ENCODE results near the gene TRAIP.
"Not testable (repeated sequence)": the region's sequence is repeated elsewhere in the genome, so short reads cannot be mapped to it uniquely, and the experiment has no call there.

TRAIP gene

GRCh38 chr3:49791571-49791970 is 64.8 kb downstream of the TRAIP start:
- DNase-seq (ENCODE audit: low spot score), result no peak

GRCh38 chr3:49790626-49791411 is 65.5 kb downstream of the TRAIP start:
- no peak for DNase-seq (ENCODE audit: low spot score)

DNA sequence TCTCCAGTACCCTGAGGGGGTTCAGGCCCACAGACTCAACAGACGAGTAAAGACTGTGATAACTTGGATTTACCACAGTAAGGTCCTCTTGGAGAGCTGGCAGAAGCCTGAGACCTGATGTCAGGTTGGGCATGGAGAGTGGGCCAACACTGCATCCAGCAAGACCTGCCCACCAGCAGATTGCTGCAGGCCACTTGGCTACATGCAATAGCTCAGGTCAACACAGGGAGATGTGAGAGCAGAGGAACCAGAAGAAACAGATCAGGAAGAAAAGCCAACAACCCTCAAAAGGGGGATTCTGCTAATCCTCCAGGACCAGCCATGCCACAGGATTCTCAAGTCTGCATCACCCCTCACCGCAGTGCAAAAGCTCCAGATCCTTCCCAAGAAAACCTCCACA is 68.3 kb downstream of the TRAIP start:
- DNase-seq (ENCODE audit: low spot score), result no peak

DNA sequence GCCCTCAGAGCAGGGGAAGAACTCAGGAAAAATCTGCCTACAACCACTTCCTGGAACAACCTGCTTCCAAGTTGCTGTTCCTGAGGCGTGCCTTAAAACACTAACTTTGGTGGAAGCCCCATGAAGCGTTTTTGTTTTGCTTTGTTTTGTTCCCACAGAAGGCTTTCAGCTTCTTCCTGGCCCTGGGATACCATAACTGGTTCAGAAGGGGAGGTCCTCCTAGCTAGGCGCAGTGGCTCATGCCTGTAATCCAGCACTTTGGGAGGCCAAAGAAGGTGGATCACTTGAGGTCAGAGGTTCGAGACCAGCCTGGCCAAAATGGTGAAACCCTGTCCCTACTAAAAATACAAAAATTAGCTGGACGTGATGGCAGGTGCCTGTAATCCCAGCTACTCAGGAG is 68.8 kb downstream of the TRAIP start:
- DNase-seq (ENCODE audit: low spot score), result no peak

DNA sequence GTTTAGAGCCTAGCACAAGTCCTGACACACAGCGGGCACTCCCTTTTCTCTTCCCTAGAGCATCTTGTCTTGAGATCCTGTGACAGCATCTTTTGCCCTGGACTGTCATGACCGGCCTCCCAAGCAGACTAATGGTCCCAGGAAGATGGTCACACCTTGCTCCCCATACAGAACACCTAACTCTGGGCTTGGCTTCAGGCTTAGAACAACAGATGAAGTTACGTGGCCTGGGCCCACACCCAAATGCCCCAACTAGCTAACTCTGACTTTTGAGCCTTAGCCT is 69.2 kb downstream of the TRAIP start:
- no peak for DNase-seq (ENCODE audit: low spot score)

DNA sequence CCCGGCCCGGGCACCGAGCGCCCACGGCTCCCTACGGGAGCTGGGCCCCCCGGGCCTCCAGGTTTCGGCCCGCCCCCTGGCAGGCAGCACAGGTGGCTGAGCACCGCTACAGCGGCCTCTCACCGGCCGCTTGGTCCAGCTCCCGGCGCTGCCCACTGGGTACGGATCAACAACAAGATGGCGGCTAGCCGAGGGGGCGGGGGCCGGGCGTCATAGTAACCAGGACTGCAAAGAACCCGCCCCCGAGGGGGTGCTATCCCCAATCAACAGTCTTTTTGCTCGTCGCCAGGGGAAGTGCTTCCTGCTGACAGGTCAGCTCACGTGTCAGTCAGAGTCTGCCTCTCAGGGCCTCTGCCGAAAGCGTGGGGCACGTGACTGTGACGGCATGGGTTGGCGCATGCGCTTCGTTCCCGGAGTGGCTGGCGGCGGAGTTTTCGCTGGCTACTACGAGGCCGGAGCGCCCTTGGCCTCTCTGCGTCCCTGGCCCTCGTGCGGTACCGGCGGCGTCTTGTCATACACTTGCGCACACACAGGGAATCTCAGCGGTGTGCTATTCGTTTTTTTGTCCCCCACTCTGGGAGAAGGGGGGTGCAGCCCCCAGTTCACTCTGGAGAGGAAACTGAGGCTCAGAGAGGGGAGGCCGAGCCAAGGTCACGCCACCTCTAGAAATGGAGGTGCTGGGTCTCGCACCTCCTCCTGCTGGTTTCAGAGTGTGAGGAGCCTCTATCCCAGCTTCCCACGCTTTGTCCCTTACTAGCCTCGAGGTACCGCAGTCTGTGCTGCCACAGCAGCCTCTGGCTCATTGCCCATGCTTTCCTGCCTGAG is 69.8 kb downstream of the TRAIP start, which contains the start of gene IP6K1:
Gene IP6K1, minus strand, starts transcription at position 186 of the 825 bp plus-strand sequence. CDS start 38,502 bp downstream, outside the sequence.
- peak; percentile 100 for DNase-seq (ENCODE audit: low spot score)

- DNase-seq (ENCODE audit: low spot score), result no peak
These were observed 70.6 kb downstream of the TRAIP start for GRCh38 chr3:49785565-49786356.

DNA sequence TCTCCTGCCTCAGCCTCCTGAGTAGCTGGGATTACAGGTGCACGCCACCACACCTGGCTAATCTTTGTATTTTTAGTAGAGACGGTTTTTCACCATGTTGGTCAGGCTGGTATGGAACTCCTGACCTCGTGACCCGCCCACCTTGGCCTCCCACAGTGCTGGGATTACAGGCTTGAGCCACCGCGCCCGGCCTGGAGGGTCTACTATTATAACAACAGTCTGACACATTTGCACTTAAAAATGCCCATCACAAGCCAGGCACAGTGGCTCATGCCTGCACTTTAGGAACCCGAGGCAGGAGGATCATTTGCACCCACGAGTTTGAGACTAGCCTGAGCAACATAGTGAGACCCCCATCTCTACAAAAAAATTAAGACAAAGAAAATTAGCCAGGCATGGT is 74.1 kb downstream of the TRAIP start:
- DNase-seq (ENCODE audit: low spot score), result not testable (repeated sequence)

- DNase-seq (ENCODE audit: low spot score), result no peak
These were observed 74.8 kb downstream of the TRAIP start for GRCh38 chr3:49781415-49782199.

DNA sequence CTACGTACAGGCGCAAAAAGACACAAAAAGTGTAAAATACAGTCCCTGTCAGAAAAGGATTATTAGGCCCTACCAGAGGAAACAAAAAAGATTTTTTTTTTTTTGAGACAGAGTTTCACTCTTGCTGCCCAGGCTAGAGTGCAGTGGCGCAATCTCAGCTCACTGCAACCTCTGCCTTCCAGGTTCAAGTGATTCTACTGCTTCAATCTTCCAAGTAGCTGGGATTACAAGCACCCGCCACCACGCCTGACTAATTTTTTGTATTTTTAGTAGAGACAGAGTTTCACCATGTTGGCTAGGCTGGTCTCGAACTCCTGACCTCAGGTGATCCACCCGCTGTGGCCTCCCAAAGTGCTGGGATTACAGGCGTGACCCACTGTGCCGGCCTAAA is 75.4 kb downstream of the TRAIP start:
- DNase-seq (ENCODE audit: low spot score), result not testable (repeated sequence)

- DNase-seq (ENCODE audit: low spot score), result no peak
These were observed 76.0 kb downstream of the TRAIP start for GRCh38 chr3:49780080-49780974.

DNA sequence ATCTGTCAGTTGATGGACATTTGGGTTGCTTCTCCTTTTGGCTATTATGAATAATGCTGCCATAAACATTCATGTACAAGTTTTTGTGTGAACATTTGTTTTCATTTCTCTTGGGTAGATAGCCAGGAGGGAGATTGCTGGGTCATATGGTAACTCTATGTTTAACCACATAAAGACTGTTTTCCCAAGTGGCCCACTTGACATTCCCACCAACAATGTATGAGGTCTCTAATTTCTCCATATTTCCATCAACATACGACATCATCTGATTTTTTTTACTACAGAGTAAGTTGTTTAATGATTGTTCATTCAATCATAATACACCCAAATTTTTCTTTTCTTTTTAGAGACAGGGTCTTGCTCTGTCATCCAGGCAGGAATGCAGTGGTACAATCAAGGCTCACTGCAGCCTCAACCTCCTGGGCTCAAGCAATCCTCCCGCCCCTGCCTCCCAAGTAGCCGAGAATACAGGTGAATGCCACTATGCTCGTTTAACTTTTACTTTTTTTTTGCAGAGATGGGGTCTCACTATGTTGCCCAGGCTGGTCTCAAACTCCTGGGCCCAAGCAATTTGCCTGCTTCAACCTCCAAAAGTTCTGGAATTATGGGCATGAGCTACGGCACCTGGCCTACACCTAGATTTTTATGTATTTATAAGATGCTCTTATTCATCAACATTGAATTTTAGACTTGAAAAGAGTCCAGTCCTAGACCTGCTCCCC is 76.8 kb downstream of the TRAIP start:
- DNase-seq (ENCODE audit: low spot score), result no peak

All from COLO829 (cell line).